Smooth muscle cell (in vitro differentiated cells): ENCODE results near the gene WIF1. TPM values are rescaled to one million over a fixed set of nuclear protein-coding genes. Genes with fewer than 3 reads are reported as not detected.

Experiments
- DNase-seq: peaks from one replicate; lab custom pipeline; 2025; ENCODE audit not compliant: unreplicated experiment; lab: John Stamatoyannopoulos, UW
- H2AFZ ChIP-seq: fragments of 200-600 bp; sonication (generic); 2 replicates; pipeline ENCODE4 v1.6.0; 2016; ENCODE audit warnings: antibody characterized with exemption, low read depth, mild to moderate bottlenecking
- H3F3A ChIP-seq: fragments of 200-600 bp; sonication (generic); 2 replicates; pipeline ENCODE4 v1.6.0; 2017; ENCODE audit warnings: antibody characterized with exemption, low read depth
- H3K27ac ChIP-seq: fragments of 200-600 bp; sonication (generic); 2 replicates; pipeline ENCODE4 v1.5.1; 2016; ENCODE audit warnings: low read depth, mild to moderate bottlenecking
- H3K27me3 ChIP-seq: fragments of 200-600 bp; sonication (generic); 2 replicates; pipeline ENCODE4 v1.6.1; 2016; ENCODE audit warnings: low read depth, mild to moderate bottlenecking
- H3K36me3 ChIP-seq: fragments of 200-600 bp; sonication (generic); 2 replicates; pipeline ENCODE4 v1.5.1; 2016; ENCODE audit warnings: low read depth
- H3K4me1 ChIP-seq: fragments of 200-600 bp; sonication (generic); 2 replicates; pipeline ENCODE4 v1.5.1; 2016; ENCODE audit warnings: low read depth
- H3K4me2 ChIP-seq: fragments of 200-600 bp; sonication (generic); 2 replicates; pipeline ENCODE4 v1.6.0; 2016; ENCODE audit warnings: mild to moderate bottlenecking
- H3K4me3 ChIP-seq: fragments of 200-600 bp; sonication (generic); 2 replicates; pipeline ENCODE4 v1.5.1; 2016; ENCODE audit warnings: mild to moderate bottlenecking
- H3K79me2 ChIP-seq: fragments of 200-600 bp; sonication (generic); 2 replicates; pipeline ENCODE4 v1.6.0; 2016; ENCODE audit warnings: low read depth, mild to moderate bottlenecking
- H3K9ac ChIP-seq: fragments of 200-600 bp; sonication (generic); 2 replicates; pipeline ENCODE4 v1.6.0; 2016; ENCODE audit warnings: low read depth
- H3K9me3 ChIP-seq: fragments of 200-600 bp; sonication (generic); replicated peaks from 2 replicates; pipeline ENCODE4 v1.5.1; 2016; ENCODE audit warnings: low read depth
- H4K20me1 ChIP-seq: fragments of 200-600 bp; sonication (generic); 2 replicates; pipeline ENCODE4 v1.6.0; 2016; ENCODE audit warnings: low read depth
- WGBS: methylation state at CpG from one replicate; pipeline ENCODE4 v1.1.7; 2016; ENCODE audit warnings: low lambda C conversion rate; 5-methylcytosine and 5-hydroxymethylcytosine counted together
- polyA plus RNA-seq: library from polyadenylated mRNA; unstranded; fragments of >200 nt; fragmentation: Nextera tagmentation; extraction: Ambion mirVana; gene quantifications from 2 replicates; pipeline ENCODE4 v1.2.1, GENCODE V29; 2016
- total RNA-seq: library from RNA; depleted of rRNA; stranded (reverse); fragments of >200 nt; gene quantifications from 2 replicates; pipeline ENCODE4 v1.2.3, GENCODE V29; 2014
- TF ChIP-seq, protein P1 (sequence below): fragments of 200-600 bp; sonication (generic); IDR thresholded peaks from 2 replicates; pipeline ENCODE4 v1.5.1; 2017; ENCODE audit warnings: borderline replicate concordance, mild to moderate bottlenecking, antibody characterized with exemption; ENCODE audit not compliant: insufficient read depth, poor library complexity, severe bottlenecking

WIF1 gene
- total and polyA plus RNA-seq, 2 experiments from 2014 or later = 0.30 TPM; not detected in 1

- no peaks in the 10 kb centered on the region for H3K9me3 ChIP-seq
- H2AFZ ChIP-seq = no peak overlapping the region
- no peak overlapping the region for H3K4me3 ChIP-seq
- H3K27ac ChIP-seq = no peak overlapping the region
- WGBS = 94% methylated on average over 3 of the region's 3 CpGs
- TF ChIP-seq, protein P1, sequence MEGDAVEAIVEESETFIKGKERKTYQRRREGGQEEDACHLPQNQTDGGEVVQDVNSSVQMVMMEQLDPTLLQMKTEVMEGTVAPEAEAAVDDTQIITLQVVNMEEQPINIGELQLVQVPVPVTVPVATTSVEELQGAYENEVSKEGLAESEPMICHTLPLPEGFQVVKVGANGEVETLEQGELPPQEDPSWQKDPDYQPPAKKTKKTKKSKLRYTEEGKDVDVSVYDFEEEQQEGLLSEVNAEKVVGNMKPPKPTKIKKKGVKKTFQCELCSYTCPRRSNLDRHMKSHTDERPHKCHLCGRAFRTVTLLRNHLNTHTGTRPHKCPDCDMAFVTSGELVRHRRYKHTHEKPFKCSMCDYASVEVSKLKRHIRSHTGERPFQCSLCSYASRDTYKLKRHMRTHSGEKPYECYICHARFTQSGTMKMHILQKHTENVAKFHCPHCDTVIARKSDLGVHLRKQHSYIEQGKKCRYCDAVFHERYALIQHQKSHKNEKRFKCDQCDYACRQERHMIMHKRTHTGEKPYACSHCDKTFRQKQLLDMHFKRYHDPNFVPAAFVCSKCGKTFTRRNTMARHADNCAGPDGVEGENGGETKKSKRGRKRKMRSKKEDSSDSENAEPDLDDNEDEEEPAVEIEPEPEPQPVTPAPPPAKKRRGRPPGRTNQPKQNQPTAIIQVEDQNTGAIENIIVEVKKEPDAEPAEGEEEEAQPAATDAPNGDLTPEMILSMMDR = no peak
- no peaks in the 10 kb centered on the region for H3K4me1 ChIP-seq
- H3F3A ChIP-seq = no peaks in the 10 kb centered on the region
- no peak overlapping the region for H3K4me2 ChIP-seq
- H4K20me1 ChIP-seq = no peaks in the 10 kb centered on the region
- H3K36me3 ChIP-seq = no peaks in the 10 kb centered on the region
- H3K9ac ChIP-seq = no peak overlapping the region
- DNase-seq = no peak
- H3K27me3 ChIP-seq = peaks cover 29% of the 10 kb centered on the region
- no peaks in the 10 kb centered on the region for H3K79me2 ChIP-seq
Observed at GRCh38 chr12:65098364-65098763, 22.7 kb downstream of the WIF1 start.

- no peak overlapping the region for H3K4me2 ChIP-seq
- TF ChIP-seq, protein P1 = no peak
- H3K9ac ChIP-seq = no peak overlapping the region
- no peaks in the 10 kb centered on the region for H3K9me3 ChIP-seq
- no peak overlapping the region for H2AFZ ChIP-seq
- WGBS = 93% methylated on average over 2 of the region's 2 CpGs
- no peaks in the 10 kb centered on the region for H4K20me1 ChIP-seq
- H3K4me3 ChIP-seq = no peak overlapping the region
- no peaks in the 10 kb centered on the region for H3K79me2 ChIP-seq
- no peak overlapping the region for H3K27ac ChIP-seq
- no peaks in the 10 kb centered on the region for H3K4me1 ChIP-seq
- H3K36me3 ChIP-seq = no peaks in the 10 kb centered on the region
- no peaks in the 10 kb centered on the region for H3F3A ChIP-seq
- no peak for DNase-seq
- H3K27me3 ChIP-seq = peaks cover 38% of the 10 kb centered on the region
Observed at GRCh38 chr12:65094722-65095121, 26.4 kb downstream of the WIF1 start.

GRCh38 chr12:65093606-65094005 is 27.5 kb downstream of the WIF1 start:
- Histone ChIP-seq H3K27ac (no peak overlapping the region), H3K4me3 (no peak overlapping the region), H3K9ac (no peak overlapping the region), H3K79me2 (no peaks in the 10 kb centered on the region), H3K27me3 (peaks cover 39% of the 10 kb centered on the region), H3K9me3 (no peaks in the 10 kb centered on the region), H4K20me1 (no peaks in the 10 kb centered on the region), H3K4me2 (no peak overlapping the region), H3K36me3 (no peaks in the 10 kb centered on the region), H3F3A (no peaks in the 10 kb centered on the region), H3K4me1 (no peaks in the 10 kb centered on the region), H2AFZ (no peak overlapping the region)
- TF ChIP-seq, protein P1 = no peak
- 64% methylated on average over 5 of the region's 5 CpGs for WGBS
- no peak for DNase-seq

DNA sequence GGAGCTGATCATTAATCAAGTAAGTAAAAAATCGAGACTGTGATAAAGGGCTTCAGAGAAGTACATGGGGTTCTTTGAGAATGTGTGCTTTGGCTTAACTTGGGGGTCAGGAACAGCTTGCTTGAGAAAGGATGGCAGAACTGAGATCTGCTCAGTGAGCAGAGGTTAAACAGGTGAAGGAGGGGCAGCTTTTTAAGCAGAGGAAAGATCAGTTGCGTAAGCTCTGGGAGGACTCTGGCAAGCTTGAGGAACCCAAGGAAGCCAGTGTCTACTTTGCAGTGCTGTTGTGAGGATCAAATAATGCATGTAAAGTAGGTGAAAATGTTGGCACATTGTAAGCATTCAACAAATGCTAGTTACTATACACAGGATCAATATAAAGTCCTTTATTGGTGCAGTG is 30.6 kb downstream of the WIF1 start:
- TF ChIP-seq, protein P1 = no peak
- no peak for DNase-seq

More for the DNA sequence above, 30.6 kb downstream of the WIF1 start:
- H3K4me3 ChIP-seq = no peak overlapping the region
- H3K4me1 ChIP-seq = no peaks in the 10 kb centered on the region
- H3K27ac ChIP-seq = no peak overlapping the region
- H3K27me3 ChIP-seq = peaks cover 42% of the 10 kb centered on the region
- H3K79me2 ChIP-seq = no peaks in the 10 kb centered on the region
- H3F3A ChIP-seq = no peaks in the 10 kb centered on the region
- no peaks in the 10 kb centered on the region for H3K36me3 ChIP-seq
- H2AFZ ChIP-seq = no peak overlapping the region
- 93% methylated on average over 2 of the region's 2 CpGs for WGBS
- no peak overlapping the region for H3K4me2 ChIP-seq
- no peak overlapping the region for H3K9ac ChIP-seq
- H4K20me1 ChIP-seq = no peaks in the 10 kb centered on the region
- no peaks in the 10 kb centered on the region for H3K9me3 ChIP-seq
